Choroid plexus epithelial cell (primary cell): ENCODE data around the gene URGCP.

Experiments used
- DNase-seq: peaks from one replicate; pipeline ENCODE4 v3.0.0-alpha.2; 2010; ENCODE audit warnings: low read depth
- H3K4me3 ChIP-seq: 2 replicates; pipeline ENCODE4 v1.5.1; 2011; ENCODE audit warnings: low read depth, mild to moderate bottlenecking, control low read depth, low read length, moderate library complexity
- CTCF ChIP-seq: conservative IDR thresholded peaks from 2 replicates; pipeline ENCODE4 v1.5.1; 2011; ENCODE audit warnings: low read depth, mild to moderate bottlenecking, control low read depth, inconsistent platforms, low read length, moderate library complexity

The URGCP gene

GRCh38 chr7:43880596-43880995 is 25.8 kb downstream of the URGCP start:
- H3K4me3 ChIP-seq = no peak overlapping the region
- no peak for TF ChIP-seq CTCF
- no peak for DNase-seq

GRCh38 chr7:43879477-43879876 is 26.9 kb downstream of the URGCP start:
- no peak for TF ChIP-seq CTCF
- peak; percentile 87 for DNase-seq
- H3K4me3 ChIP-seq = no peak overlapping the region

- peak; percentile 27 for DNase-seq
These were observed 27.5 kb downstream of the URGCP start for GRCh38 chr7:43878867-43879266.

GRCh38 chr7:43877968-43878864 is 28.2 kb downstream of the URGCP start:
- no peak for DNase-seq
- no peak for TF ChIP-seq CTCF
- no peak overlapping the region for H3K4me3 ChIP-seq

More at GRCh38 chr7:43878867-43879266, 27.5 kb downstream of the URGCP start:
- no peak for TF ChIP-seq CTCF
- H3K4me3 ChIP-seq = no peak overlapping the region

GRCh38 chr7:43876976-43877745 is 29.2 kb downstream of the URGCP start:
- no peak for TF ChIP-seq CTCF
- no peak for DNase-seq
- no peak overlapping the region for H3K4me3 ChIP-seq

GRCh38 chr7:43876241-43876640 is 30.2 kb downstream of the URGCP start:
- H3K4me3 ChIP-seq = no peak overlapping the region
- no peak for TF ChIP-seq CTCF
- no peak for DNase-seq
